ENCODE data around the gene AKAP4. TPM values are rescaled to one million over a fixed set of nuclear protein-coding genes. Genes with fewer than 3 reads are reported as not detected.

The AKAP4 gene
- total and polyA plus RNA-seq, 9 of the 15 experiments (the other 6 are each of a cell fraction or from before 2014, with no cell fraction given): 0.05 to 0.36 (median 0.13) TPM

DNA sequence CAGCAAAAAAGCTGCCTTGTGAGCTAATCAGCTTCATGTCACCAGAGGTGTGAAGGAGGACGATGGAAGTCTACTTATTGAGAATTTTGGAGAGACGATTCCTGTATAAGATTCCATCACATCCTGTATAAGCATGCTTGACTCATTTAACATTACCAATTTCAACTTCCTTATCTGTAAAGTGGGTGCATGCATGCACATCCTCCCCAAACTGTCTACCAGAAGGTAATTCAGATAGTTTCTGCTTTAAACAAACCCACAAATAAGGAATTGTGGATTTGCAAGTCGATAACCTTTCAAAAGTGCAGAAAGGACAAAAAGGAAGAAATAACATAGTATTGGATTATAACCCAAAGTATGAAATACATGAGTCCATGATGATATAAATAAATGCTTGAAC is 31.1 kb downstream of the AKAP4 start:
- H3K4me1 ChIP-seq (replicated peaks in 1 of 2; ENCODE audit: control insufficient read depth in 2 of 2, insufficient read depth in 2 of 2, low read length in 2 of 2): peaks cover 0 to 5% of the 10 kb centered on the region in 2 experiments; a peak in 3 of 5 replicates
- FAIRE-seq (no peak), DNase-seq (ENCODE audit: extremely low read depth in 1 of 4, low spot score in 3 of 4) (peak in 1 of 4 experiments; percentile 11), ATAC-seq (no peak)
- TF ChIP-seq CBFA2T3 (IDR thresholded peaks at IDR 0.05): peak; percentile 74
- peak; percentile 31; the same call in 1 of the 2 replicates for TF ChIP-seq KLF16 (IDR thresholded peaks at IDR 0.05)
- TF ChIP-seq PHB2 (IDR thresholded peaks at IDR 0.05; ENCODE audit: low read depth): no peak
- peak; percentile 30 for TF ChIP-seq ARID1B (IDR thresholded peaks at IDR 0.05)
- 0 out of 2 replicates have a peak, but pooled peaks have one; percentile 26 for TF ChIP-seq CBFA2T2 (conservative IDR thresholded peaks at IDR 0.05)
- peak; percentile 60; the same call in 1 of the 2 replicates for TF ChIP-seq TEAD4 (IDR thresholded peaks at IDR 0.05; ENCODE audit: low read length)
- no peak for TF ChIP-seq TEAD4 (CRISPR knock-in tag; IDR thresholded peaks at IDR 0.05; ENCODE audit: borderline replicate concordance)
- peak; percentile 51 for TF ChIP-seq TCF3 (CRISPR knock-in tag; IDR thresholded peaks at IDR 0.05)
- 0 out of 2 replicates have a peak, but pooled peaks have one; percentile 37 for TF ChIP-seq NCOR1 (IDR thresholded peaks at IDR 0.05)
- TF ChIP-seq EP300 (IDR thresholded peaks at IDR 0.05; ENCODE audit: low read length): peak; percentile 60; the same call in 1 of the 2 replicates
- no peak for TF ChIP-seq NFYB (IDR thresholded peaks at IDR 0.05; ENCODE audit: extremely low read depth, insufficient read length)
- peak; percentile 37; the same call in 1 of the 2 replicates for TF ChIP-seq ESRRA (IDR thresholded peaks at IDR 0.05; ENCODE audit: borderline replicate concordance, low read depth)
- peak; percentile 39; the same call in 1 of the 2 replicates for TF ChIP-seq TAL1 (IDR thresholded peaks at IDR 0.05)
- TF ChIP-seq, protein P1, sequence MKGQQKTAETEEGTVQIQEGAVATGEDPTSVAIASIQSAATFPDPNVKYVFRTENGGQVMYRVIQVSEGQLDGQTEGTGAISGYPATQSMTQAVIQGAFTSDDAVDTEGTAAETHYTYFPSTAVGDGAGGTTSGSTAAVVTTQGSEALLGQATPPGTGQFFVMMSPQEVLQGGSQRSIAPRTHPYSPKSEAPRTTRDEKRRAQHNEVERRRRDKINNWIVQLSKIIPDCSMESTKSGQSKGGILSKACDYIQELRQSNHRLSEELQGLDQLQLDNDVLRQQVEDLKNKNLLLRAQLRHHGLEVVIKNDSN (CRISPR knock-in tag; IDR thresholded peaks at IDR 0.05): no peak
- peak; percentile 24 for TF ChIP-seq RBM25 (IDR thresholded peaks at IDR 0.05; ENCODE audit: low read depth, low read length, severe bottlenecking)
- TF ChIP-seq, protein P2, sequence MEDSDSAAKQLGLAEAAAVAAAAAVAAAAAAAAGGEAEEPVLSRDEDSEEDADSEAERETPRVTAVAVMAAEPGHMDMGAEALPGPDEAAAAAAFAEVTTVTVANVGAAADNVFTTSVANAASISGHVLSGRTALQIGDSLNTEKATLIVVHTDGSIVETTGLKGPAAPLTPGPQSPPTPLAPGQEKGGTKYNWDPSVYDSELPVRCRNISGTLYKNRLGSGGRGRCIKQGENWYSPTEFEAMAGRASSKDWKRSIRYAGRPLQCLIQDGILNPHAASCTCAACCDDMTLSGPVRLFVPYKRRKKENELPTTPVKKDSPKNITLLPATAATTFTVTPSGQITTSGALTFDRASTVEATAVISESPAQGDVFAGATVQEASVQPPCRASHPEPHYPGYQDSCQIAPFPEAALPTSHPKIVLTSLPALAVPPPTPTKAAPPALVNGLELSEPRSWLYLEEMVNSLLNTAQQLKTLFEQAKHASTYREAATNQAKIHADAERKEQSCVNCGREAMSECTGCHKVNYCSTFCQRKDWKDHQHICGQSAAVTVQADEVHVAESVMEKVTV (CRISPR knock-in tag; IDR thresholded peaks at IDR 0.05): no peak
- intact Hi-C loops (cut with micrococcal nuclease): no loop called here
- no peak overlapping the region for H3K4me3 ChIP-seq
- no peaks in the 10 kb centered on the region for H3K9me1 ChIP-seq (ENCODE audit: control insufficient read depth, insufficient read depth, low read length)
- H3K27ac ChIP-seq (ENCODE audit: extremely low read depth, low read depth, low read length): no peak overlapping the region; the same call in 2 of the 3 replicates
- 2% methylated on average over 3 of the region's 3 CpGs for WGBS (ENCODE audit: insufficient coverage, low coverage, missing lambda C conversion rate)
- CTCF ChIA-PET (ENCODE audit: low intra/inter-chr PET ratio): no interaction called here
- in situ Hi-C loops (cut with MboI): no loop called here
- H3K36me3 ChIP-seq (ENCODE audit: control insufficient read depth, insufficient read depth, low read length): no peaks in the 10 kb centered on the region
- H3K27me3 ChIP-seq (ENCODE audit: control insufficient read depth in 2 of 2, insufficient read depth in 2 of 2, low read length in 2 of 2): no peaks in the 10 kb centered on the region
- peak overlapping the region; percentile 16; the same call in 1 of the 2 replicates for H2AFZ ChIP-seq (ENCODE audit: low read depth, low read length)
- POLR2A ChIA-PET: no interaction called here
- no peaks in the 10 kb centered on the region for H3K9me3 ChIP-seq (replicated peaks; ENCODE audit: control insufficient read depth, insufficient read depth, low read depth, low read length)
- BruUV-seq (replicated peaks): no TSS peak
- H3K4me2 ChIP-seq (ENCODE audit: insufficient read depth, low read length): no peak overlapping the region
- H4K20me1 ChIP-seq (replicated peaks; ENCODE audit: control insufficient read depth, insufficient read depth, low read length): no peaks in the 10 kb centered on the region
- no peaks in the 10 kb centered on the region for H3K79me2 ChIP-seq (ENCODE audit: control insufficient read depth, insufficient read depth, low read length)
- H3K9ac ChIP-seq (ENCODE audit: insufficient read depth in 1 of 2, low read depth in 2 of 2, low read length in 2 of 2): no peak overlapping the region; a peak in 1 of 4 replicates

Measured in K562 (cell line).